HCT116 (cell line): ENCODE results near the gene LANCL3. TPM values are rescaled to one million over a fixed set of nuclear protein-coding genes. Genes with fewer than 3 reads are reported as not detected.
"Not testable (repeated sequence)": the region's sequence is repeated elsewhere in the genome, so short reads cannot be mapped to it uniquely, and the experiment has no call there.

Experiments
- ATAC-seq: fragments of 200-7000 bp; cut with Tn5 transposase; 2 replicates; pipeline ENCODE4 v1.9.1; 2020; ENCODE audit warnings: mild to moderate bottlenecking, moderate library complexity
- BruUV-seq: library from RNA; stranded (reverse); fragments of 400-500 nt; replicated peaks from 2 replicates; lab custom pipeline; 2021; lab: Mats Ljungman, UMichigan
- CTCF ChIA-PET: fragments of 300-600 bp; sonication (Branson Sonifier 250); formaldehyde crosslinking; loops from one replicate; lab custom pipeline; 2021; ENCODE audit warnings: antibody characterized with exemption; lab: Charles Lee
- POLR2A ChIA-PET: fragments of 300-600, 350-600 bp; sonication (Branson Sonifier 250); formaldehyde crosslinking; loops from one replicate; lab custom pipeline; 2021; ENCODE audit warnings: antibody characterized with exemption; lab: Charles Lee
- RAD21 ChIA-PET, 2 experiments: fragments of 300-600 bp; sonication (Branson Sonifier 250); formaldehyde crosslinking; loops; one replicate each; lab custom pipeline; 2023; ENCODE audit warnings: low total read pairs in 2 of 2; ENCODE audit not compliant: uncharacterized antibody in 2 of 2, unreplicated experiment in 2 of 2, low non-redundant PET in 1 of 2; lab: Charles Lee
- DNase-seq: peaks from one replicate; pipeline ENCODE4 v3.0.0-alpha.2; 2010; ENCODE audit warnings: low read depth, low spot score
- H2AFZ ChIP-seq: fragments of 200-600 bp; shearing (Covaris generic), sonication (generic); 2 replicates; pipeline ENCODE4 v1.6.1; 2017; ENCODE audit warnings: low read depth, mixed run types, mixed read lengths, antibody characterized with exemption, low read length; ENCODE audit not compliant: poor library complexity, severe bottlenecking
- H3K27ac ChIP-seq: 2 replicates; pipeline ENCODE4 v1.5.1; 2012; ENCODE audit warnings: low read depth, low read length
- H3K27me3 ChIP-seq: fragments of 200-600 bp; sonication (generic); 2 replicates; pipeline ENCODE4 v1.6.1; 2016; ENCODE audit warnings: mixed run types, low read length, mixed read lengths; ENCODE audit not compliant: insufficient read depth
- H3K36me3 ChIP-seq, 2 experiments: fragments of 200-500 bp in 1 of 2; fragments of 200-600 bp in 1 of 2; sonication (Bioruptor generic) in 1 of 2; sonication (generic) in 1 of 2; 2 replicates each; pipeline versions ENCODE4 v1.5.1 to v1.6.1; 2014 to 2016; ENCODE audit warnings: low read length in 2 of 2, inconsistent platforms in 1 of 2, mixed read lengths in 1 of 2, mixed run types in 1 of 2; ENCODE audit not compliant: insufficient read depth in 2 of 2, control insufficient read depth in 1 of 2
- H3K4me1 ChIP-seq, 2 experiments: fragments of 200-600 bp in 1 of 2; sonication (generic) in 1 of 2; 2 replicates each; pipeline versions ENCODE4 v1.5.1 to v1.6.1; 2012 to 2017; ENCODE audit warnings: low read length in 2 of 2, inconsistent platforms in 1 of 2, mild to moderate bottlenecking in 1 of 2, mixed read lengths in 1 of 2, mixed run types in 1 of 2, moderate library complexity in 1 of 2; ENCODE audit not compliant: insufficient read depth in 2 of 2, control insufficient read depth in 1 of 2
- H3K4me2 ChIP-seq: fragments of 200-600 bp; sonication (generic); 2 replicates; pipeline ENCODE4 v1.6.1; 2017; ENCODE audit warnings: mixed run types, low read length, mixed read lengths
- H3K4me3 ChIP-seq, 2 experiments: fragments of 200-600 bp in 1 of 2; sonication (generic) in 1 of 2; replicated peaks in 1 of 2; 2 replicates each; pipeline ENCODE4 v1.5.1; 2011 to 2016; ENCODE audit warnings: low read length in 2 of 2, control low read depth in 1 of 2, low read depth in 1 of 2, mild to moderate bottlenecking in 1 of 2, mixed read lengths in 1 of 2, mixed run types in 1 of 2
- H3K79me2 ChIP-seq: fragments of 200-600 bp; sonication (generic); 2 replicates; pipeline ENCODE4 v1.6.1; 2017; ENCODE audit warnings: mild to moderate bottlenecking, mixed run types, low read length, moderate library complexity, mixed read lengths; ENCODE audit not compliant: insufficient read depth
- H3K9ac ChIP-seq: fragments of 200-600 bp; sonication (generic); 2 replicates; pipeline ENCODE4 v1.6.1; 2016; ENCODE audit warnings: low read length, mixed read lengths
- H3K9me2 ChIP-seq: fragments of 200-600 bp; sonication (generic), shearing (Covaris generic); 2 replicates; pipeline ENCODE4 v1.6.1; 2017; ENCODE audit warnings: mixed run types, mild to moderate bottlenecking, moderate library complexity; ENCODE audit not compliant: insufficient read depth
- H3K9me3 ChIP-seq, 2 experiments: fragments of 200-500 bp in 1 of 2; fragments of 200-600 bp in 1 of 2; sonication (Bioruptor generic) in 1 of 2; sonication (generic) in 1 of 2; 2 replicates each; pipeline ENCODE4 v1.6.1; 2014 to 2017; ENCODE audit warnings: low read length in 2 of 2, mixed read lengths in 2 of 2, inconsistent platforms in 1 of 2, low read depth in 1 of 2, mild to moderate bottlenecking in 1 of 2, mixed run types in 1 of 2, moderate library complexity in 1 of 2; ENCODE audit not compliant: control insufficient read depth in 1 of 2, insufficient read depth in 1 of 2
- H4K20me1 ChIP-seq: fragments of 200-600 bp; sonication (generic), shearing (Covaris generic); 2 replicates; pipeline ENCODE4 v1.6.1; 2017; ENCODE audit warnings: mixed run types, mild to moderate bottlenecking, moderate library complexity; ENCODE audit not compliant: insufficient read depth
- CBX3 ChIP-seq: IDR thresholded peaks from 2 replicates; pipeline ENCODE4 v1.6.1; 2012; ENCODE audit warnings: low read depth
- RAD21 ChIP-seq: IDR thresholded peaks from 2 replicates; pipeline ENCODE4 v1.6.1; 2012; ENCODE audit warnings: low read depth, mild to moderate bottlenecking
- intact Hi-C: fragments of 100-400 bp; cut with micrococcal nuclease; formaldehyde crosslinking; loops from 2 replicates; pipeline ENCODE4 v1.10.0; 2022
- total RNA-seq: library from RNA; stranded (reverse); gene quantifications from one replicate; pipeline ENCODE4 v1.2.1, GENCODE V29; 2021; ENCODE audit not compliant: unreplicated experiment
- TF ChIP-seq, protein P1 (sequence below), 3 experiments: fragments of 200-600 bp in 1 of 3; sonication (generic) in 1 of 3; IDR thresholded peaks in 2 of 3; conservative IDR thresholded peaks in 1 of 3; 2 replicates each; pipeline ENCODE4 v1.5.1; 2012 to 2017; ENCODE audit warnings: low read depth in 2 of 3, low read length in 2 of 3, antibody characterized with exemption in 1 of 3, borderline replicate concordance in 1 of 3, control low read depth in 1 of 3, mild to moderate bottlenecking in 1 of 3, mixed read lengths in 1 of 3, mixed run types in 1 of 3, moderate library complexity in 1 of 3; ENCODE audit not compliant: insufficient read depth in 1 of 3
- TF ChIP-seq, protein P2 (sequence below): IDR thresholded peaks from 2 replicates; pipeline ENCODE4 v1.6.1; 2012

The LANCL3 gene
- total RNA-seq, 1 experiment from 2014 or later: 2.4 TPM

DNA sequence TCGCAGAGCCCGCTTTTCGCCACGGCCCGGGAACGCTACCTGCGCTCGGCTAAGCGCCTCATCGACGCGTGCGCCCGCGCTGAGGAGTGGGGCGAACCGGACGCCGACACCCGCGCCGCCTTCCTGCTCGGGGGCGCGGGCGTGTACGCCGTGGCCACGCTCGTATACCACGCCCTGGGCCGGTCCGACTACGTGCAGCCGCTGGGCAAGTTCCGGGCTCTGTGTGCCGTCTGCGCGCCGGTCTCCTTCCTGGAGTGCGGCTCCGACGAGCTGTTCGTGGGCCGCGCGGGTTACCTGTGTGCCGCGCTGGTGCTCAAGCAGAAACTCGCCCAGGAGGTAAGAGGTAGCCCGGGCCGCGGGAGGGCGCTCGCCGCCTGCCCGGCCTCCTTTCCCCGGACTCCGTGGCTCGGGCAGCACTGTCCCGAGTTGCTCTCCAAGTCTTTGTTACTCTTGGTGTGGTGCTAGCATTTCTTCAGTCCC lies 687 bp downstream of the LANCL3 start:
- H3K9me2 ChIP-seq, H3K4me1 ChIP-seq, H3K36me3 ChIP-seq, H3K79me2 ChIP-seq, H3K9me3 ChIP-seq, BruUV-seq, H4K20me1 ChIP-seq, POLR2A ChIA-PET, DNase-seq, H3K27me3 ChIP-seq: not testable (repeated sequence)
- peak overlapping the region; percentile 79 for H3K4me2 ChIP-seq
- H3K9ac ChIP-seq: peak overlapping the region; percentile 35
- H3K27ac ChIP-seq: peak overlapping the region; percentile 32
- intact Hi-C loops: loop anchor here (1.0 to 5.0 kb wide), 2 partner anchors 253 to 605 kb away; no protein-coding TSS in a partner anchor
- CTCF ChIA-PET: interaction anchor here (1.0 to 1.1 kb wide), 2 partner anchors 173 to 253 kb away, joined by 5 read pairs; no protein-coding TSS in a partner anchor
- H3K4me3 ChIP-seq: peak overlapping the region; percentile 33 to 59
- RAD21 ChIA-PET: interaction anchor here in 1 of 2 experiments (0.7 kb wide), 1 partner anchor 444 kb away, joined by 3 read pairs; no protein-coding TSS in a partner anchor
- peak overlapping the region; percentile 82 for H2AFZ ChIP-seq
- TF ChIP-seq RAD21 (peak; percentile 69), CBX3 (peak; percentile 23; the same call in 1 of the 2 replicates)
- TF ChIP-seq, protein P1, sequence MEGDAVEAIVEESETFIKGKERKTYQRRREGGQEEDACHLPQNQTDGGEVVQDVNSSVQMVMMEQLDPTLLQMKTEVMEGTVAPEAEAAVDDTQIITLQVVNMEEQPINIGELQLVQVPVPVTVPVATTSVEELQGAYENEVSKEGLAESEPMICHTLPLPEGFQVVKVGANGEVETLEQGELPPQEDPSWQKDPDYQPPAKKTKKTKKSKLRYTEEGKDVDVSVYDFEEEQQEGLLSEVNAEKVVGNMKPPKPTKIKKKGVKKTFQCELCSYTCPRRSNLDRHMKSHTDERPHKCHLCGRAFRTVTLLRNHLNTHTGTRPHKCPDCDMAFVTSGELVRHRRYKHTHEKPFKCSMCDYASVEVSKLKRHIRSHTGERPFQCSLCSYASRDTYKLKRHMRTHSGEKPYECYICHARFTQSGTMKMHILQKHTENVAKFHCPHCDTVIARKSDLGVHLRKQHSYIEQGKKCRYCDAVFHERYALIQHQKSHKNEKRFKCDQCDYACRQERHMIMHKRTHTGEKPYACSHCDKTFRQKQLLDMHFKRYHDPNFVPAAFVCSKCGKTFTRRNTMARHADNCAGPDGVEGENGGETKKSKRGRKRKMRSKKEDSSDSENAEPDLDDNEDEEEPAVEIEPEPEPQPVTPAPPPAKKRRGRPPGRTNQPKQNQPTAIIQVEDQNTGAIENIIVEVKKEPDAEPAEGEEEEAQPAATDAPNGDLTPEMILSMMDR (IDR thresholded peaks at IDR 0.05 in 2 of 3, conservative IDR thresholded peaks at IDR 0.05 in 1 of 3; ENCODE audit: borderline replicate concordance in 1 of 3, insufficient read depth in 1 of 3, low read depth in 2 of 3, low read length in 2 of 3): peak; percentile 25 to 51 (median 47); a peak in 4 of 6 replicates
- TF ChIP-seq, protein P2, sequence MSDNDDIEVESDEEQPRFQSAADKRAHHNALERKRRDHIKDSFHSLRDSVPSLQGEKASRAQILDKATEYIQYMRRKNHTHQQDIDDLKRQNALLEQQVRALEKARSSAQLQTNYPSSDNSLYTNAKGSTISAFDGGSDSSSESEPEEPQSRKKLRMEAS: 0 out of 2 replicates have a peak, but pooled peaks have one; percentile 16
- peak; percentile 83 for ATAC-seq

DNA sequence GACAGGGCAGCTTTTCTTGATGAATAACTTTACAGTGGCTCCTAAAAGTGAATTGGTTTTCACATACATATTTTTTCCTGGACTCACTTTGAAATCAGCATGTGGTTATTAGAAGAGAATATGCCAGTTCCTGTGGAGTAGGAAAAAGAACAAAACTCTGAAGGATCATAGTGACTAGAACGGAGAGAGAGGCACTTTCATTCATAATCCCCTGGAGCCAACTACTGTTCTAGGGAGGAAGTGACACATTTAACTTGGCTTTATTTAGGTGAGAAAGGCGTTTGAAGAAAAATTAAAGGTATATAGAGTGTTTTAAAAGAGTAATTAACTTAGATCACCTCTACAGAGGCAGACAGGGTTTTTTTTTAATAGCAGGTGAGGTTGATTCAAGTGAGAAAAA lies 1.7 kb downstream of the LANCL3 start:
- BruUV-seq, ATAC-seq, H3K79me2 ChIP-seq, CTCF ChIA-PET, H4K20me1 ChIP-seq, H3K36me3 ChIP-seq, H3K9me3 ChIP-seq, H2AFZ ChIP-seq, H3K9ac ChIP-seq, POLR2A ChIA-PET, H3K27me3 ChIP-seq, H3K9me2 ChIP-seq, H3K4me1 ChIP-seq, DNase-seq: not testable (repeated sequence)
- H3K4me2 ChIP-seq: peak overlapping the region; percentile 79
- intact Hi-C loops: loop anchor here (5.0 kb wide), 1 partner anchor 604 kb away; no protein-coding TSS in a partner anchor
- RAD21 ChIA-PET: interaction anchor here in 1 of 2 experiments (0.7 kb wide), 1 partner anchor 443 kb away, joined by 3 read pairs; no protein-coding TSS in a partner anchor
- peak overlapping the region; percentile 9; the same call in 1 of the 2 replicates for H3K27ac ChIP-seq
- H3K4me3 ChIP-seq: peak overlapping the region in 1 of 2 experiments; percentile 59; a peak in 3 of 4 replicates
